GM18870 (cell line): ENCODE measurements around the gene IGFBP3.

Source experiments
- ATAC-seq: cut with Tn5 transposase; IDR thresholded peaks from one replicate; pipeline ENCODE4 v1.9.1; 2021; ENCODE audit warnings: moderate library complexity; ENCODE audit not compliant: unreplicated experiment

The IGFBP3 gene

GRCh38 chr7:45892407-45893035 is 28.6 kb downstream of the IGFBP3 start:
- ATAC-seq = no peak

DNA sequence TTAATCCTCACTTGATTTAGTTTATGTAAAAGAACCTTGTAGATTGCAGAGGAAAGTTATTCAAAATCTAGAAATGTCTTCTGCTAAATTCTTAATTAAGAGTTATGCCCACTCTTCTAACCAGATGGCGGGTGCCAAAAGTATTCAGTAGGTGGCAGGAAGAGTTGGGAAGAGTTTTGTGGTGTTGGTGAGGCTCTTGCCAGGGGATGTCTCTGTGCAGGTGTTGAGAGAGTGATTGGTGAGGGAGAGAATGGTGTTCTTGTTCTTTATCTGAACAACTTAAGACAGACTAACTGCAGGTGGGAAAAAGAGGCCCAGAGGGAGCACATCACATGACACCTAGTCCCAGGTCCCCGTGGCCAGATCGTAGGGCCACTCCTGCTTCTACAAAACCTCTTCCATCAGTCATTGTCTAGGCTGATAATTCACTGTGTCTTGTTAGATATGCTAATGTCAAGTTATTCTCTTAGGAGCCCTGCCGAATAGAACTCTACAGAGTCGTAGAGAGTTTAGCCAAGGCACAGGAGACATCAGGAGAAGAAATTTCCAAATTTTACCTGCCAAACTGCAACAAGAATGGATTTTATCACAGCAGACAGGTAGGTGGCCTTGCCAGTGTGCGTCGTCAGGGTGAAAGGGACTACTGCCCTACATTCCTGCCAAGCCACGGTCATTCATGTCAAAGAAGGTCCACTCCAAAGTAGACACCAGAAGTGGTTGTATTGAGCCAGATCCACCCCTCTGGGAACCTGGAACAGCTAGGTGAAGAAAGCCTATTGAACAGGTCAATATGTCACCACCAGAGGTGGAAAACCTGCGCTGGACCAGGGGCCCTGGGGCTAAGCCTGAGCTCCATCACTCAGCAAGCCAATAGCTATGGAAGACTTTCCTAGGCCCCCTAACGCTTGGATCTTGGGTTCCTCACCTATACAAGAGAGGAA is 29.3 kb downstream of the IGFBP3 start:
- ATAC-seq = no peak

DNA sequence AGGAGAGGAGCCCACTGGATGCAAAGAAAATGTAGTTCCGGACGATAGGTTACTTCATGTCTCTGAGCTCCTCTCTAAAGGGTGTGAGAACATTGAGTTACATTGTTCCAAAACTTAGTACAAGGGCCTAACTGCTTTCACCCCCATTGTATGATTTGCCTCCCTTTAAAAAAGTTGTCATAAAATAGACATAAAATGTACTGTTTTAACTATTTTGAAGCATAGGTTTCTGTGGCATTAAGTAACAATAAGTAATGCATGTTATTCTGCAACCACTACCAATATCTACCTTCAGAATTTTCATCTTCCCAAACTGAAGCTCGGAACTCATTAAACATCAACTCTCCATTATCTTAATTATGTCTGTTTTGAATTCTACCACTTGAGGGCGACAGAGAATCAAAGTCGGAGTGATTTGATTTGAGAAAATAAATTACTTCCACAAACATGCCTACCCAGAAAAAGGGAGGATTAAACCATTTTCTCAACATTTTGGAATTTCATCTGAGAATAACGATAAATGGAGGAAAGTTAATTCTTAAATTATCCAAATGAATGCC is 30.1 kb downstream of the IGFBP3 start:
- no peak for ATAC-seq

- ATAC-seq = no peak
Observed at GRCh38 chr7:45890125-45890901, 30.8 kb downstream of the IGFBP3 start.

GRCh38 chr7:45889367-45890067 is 31.6 kb downstream of the IGFBP3 start:
- no peak for ATAC-seq

- ATAC-seq = no peak
Observed at GRCh38 chr7:45888993-45889366, 32.1 kb downstream of the IGFBP3 start.

GRCh38 chr7:45888185-45888992 is 32.7 kb downstream of the IGFBP3 start, which contains the start of gene IGFBP1:
Gene IGFBP1 (plus strand): TSS chr7:45888488. CDS start chr7:45888653, 165 bp downstream.
- ATAC-seq = no peak

- ATAC-seq = no peak
Observed at GRCh38 chr7:45886931-45887667, 34.0 kb downstream of the IGFBP3 start.

- no peak for ATAC-seq
Observed at GRCh38 chr7:45885264-45885882, 35.7 kb downstream of the IGFBP3 start.

DNA sequence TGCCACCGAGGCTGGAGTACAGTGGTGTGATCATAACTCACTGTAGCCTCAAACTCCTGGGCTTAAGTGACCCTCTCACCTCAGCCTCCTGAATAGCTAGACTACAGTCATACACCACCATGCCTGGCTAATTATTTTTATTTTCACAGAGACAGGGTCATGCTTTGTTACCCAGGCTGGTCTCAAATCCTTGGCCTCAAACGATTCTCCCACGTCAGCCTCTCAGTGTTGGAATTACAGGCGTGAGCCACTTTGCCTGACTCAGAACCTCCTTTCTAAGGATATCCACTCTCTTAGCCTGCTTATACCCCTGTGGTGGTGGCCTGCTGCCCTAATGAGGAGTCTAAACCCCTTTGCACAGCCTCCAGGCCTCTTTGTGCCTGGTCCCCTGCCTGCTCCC is 36.9 kb downstream of the IGFBP3 start:
- ATAC-seq = no peak

GRCh38 chr7:45882465-45882810 is 38.6 kb downstream of the IGFBP3 start:
- no peak for ATAC-seq

DNA sequence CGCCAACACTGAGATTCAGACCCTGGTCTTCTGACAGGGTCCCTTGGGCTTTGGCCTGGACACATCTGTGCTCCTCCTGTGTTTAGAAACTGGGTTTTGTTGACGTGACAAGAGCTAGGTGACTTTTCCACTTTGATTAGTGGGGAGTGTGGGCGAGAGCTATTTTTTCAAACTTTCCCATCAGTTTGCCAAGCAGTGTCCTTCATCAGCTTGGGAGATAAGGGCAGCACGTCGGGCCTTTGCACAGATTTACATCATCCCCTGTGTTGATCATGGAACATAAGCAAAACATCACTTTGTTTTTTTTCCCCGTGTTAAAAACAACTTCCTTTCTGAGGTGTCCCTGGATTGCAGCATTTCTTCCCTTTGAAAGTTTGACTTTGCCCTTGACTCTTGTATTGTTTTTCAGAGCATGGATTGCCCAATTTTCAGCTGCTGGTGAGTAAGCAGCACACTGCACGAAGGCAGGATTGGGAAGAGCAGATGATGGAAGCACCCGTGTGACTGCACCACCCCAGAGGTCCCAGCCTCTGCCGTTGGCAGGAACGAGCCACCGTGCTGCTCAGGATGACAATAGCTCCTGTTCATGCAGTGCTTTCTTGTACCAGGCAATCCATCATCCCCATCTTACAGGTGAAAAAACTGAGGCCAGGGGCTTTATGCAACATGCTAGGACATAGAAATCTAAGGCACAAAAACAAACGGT is 39.2 kb downstream of the IGFBP3 start:
- no peak for ATAC-seq

DNA sequence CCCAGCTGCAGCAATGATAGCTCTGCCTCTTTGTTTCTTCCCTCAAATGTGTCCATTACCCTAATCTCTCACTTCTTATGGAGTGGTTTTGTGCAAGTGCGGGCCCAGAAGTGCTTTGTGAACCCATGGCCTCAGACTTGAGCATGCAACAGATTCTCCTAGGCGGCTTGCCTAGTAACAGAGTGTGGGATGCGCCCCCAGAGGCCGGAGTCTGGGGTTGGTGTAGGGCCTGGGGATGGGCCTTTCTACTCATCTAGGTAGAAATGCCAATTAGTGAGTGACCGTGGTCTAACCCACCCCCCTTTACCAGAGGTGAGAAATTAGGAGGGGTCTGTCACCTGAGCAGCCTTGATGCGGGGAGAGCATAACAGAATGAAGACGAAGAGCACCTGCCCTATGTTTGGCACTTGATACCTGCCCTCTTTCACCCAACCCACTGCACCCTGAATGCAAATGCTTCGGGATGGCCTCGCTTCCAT is 39.8 kb downstream of the IGFBP3 start:
- no peak for ATAC-seq

GRCh38 chr7:45880433-45880860 is 40.6 kb downstream of the IGFBP3 start:
- ATAC-seq = no peak

DNA sequence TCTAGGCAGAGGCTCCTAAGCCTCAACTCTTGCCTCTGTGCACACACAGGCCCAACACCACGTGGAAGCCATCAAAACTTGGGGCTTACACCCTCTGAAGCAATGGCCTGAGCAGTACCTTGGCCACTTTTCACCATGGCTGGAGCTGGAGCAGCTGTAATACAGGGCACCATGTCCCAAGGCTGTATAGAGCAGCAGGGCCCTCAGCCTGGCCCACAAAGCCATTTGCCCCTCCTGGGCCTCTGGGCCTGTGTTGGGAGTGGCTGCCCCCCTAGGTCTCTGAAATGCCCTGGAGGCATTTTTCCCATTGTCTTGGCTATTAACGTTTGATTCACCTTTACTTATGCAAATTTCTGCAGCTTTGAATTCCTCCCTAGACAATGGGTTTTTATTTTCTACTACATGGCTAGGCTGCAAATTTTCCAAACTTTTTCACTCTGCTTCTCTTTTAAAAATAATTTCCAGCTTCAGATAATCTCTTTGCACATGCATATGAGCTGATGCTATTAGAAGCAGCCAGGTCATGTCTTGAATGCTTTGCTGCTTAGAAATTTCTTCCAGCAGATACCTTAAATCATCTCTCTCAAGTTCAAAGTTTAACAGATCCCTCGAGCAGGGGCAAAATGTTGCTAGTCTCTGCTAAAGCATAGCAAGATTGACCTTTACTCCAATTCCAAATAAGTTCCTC is 42.5 kb downstream of the IGFBP3 start:
- no peak for ATAC-seq

DNA sequence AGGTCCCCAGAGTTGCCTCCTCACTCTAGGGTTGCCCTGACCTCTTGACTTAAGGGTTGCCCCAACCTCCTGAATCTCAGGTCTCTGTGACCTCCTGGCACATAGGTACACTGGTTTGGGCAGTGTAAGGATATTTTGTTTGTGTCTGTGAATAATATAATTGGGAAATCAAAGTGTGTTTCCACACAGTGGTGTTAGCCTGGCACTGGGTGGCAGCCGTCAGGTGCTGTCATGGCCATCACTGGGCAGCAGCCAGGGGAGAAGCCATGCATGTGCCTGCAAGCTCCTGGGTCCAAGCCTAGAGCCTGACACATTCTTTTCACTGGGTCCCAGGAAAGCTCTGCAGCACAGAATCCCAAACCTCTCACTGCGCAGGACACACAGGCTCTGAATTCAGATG is 44.6 kb downstream of the IGFBP3 start:
- no peak for ATAC-seq

- ATAC-seq = no peak
Observed at GRCh38 chr7:45874408-45875131, 46.5 kb downstream of the IGFBP3 start.
